K562 (cell line): ENCODE measurements around the gene NRARP. TPM values are rescaled to one million over a fixed set of nuclear protein-coding genes. Genes with fewer than 3 reads are reported as not detected.

Experiments used
- CHD1 ChIP-seq: fragments of 200-600 bp; sonication (generic); IDR thresholded peaks from one replicate; pipeline ENCODE4 v1.6.1; 2012; ENCODE audit warnings: mild to moderate bottlenecking, moderate library complexity, low read length, inconsistent platforms
- E2F5 ChIP-seq: sonication (generic); formaldehyde crosslinking; IDR thresholded peaks from 2 replicates; pipeline ENCODE4 v1.8.0; 2022; ENCODE audit warnings: mild to moderate bottlenecking, missing genetic modification reagents
- ELK3 ChIP-seq: fragments of 450-650 bp; formaldehyde crosslinking; IDR thresholded peaks from 2 replicates; pipeline ENCODE4 v1.4.0; 2020; ENCODE audit warnings: mild to moderate bottlenecking
- FOXP4 ChIP-seq: sonication (generic); formaldehyde crosslinking; IDR thresholded peaks from 2 replicates; pipeline ENCODE4 v1.8.0; 2022; ENCODE audit warnings: mild to moderate bottlenecking, missing genetic modification reagents, borderline replicate concordance
- GATAD2B ChIP-seq: fragments of 450-650 bp; IDR thresholded peaks from 2 replicates; pipeline ENCODE4 v1.6.1; 2017; ENCODE audit warnings: mild to moderate bottlenecking, borderline replicate concordance
- KAT7 ChIP-seq: sonication (generic); formaldehyde crosslinking; IDR thresholded peaks from 2 replicates; pipeline ENCODE4 v1.8.0; 2022; ENCODE audit warnings: missing genetic modification reagents, mild to moderate bottlenecking, borderline replicate concordance
- KDM5B ChIP-seq: fragments of 200-600 bp; sonication (generic); IDR thresholded peaks from 2 replicates; pipeline ENCODE4 v1.6.1; 2012; ENCODE audit warnings: low read depth, mild to moderate bottlenecking, moderate library complexity, low read length, control low read depth, inconsistent platforms; ENCODE audit not compliant: insufficient replicate concordance
- MTA3 ChIP-seq: fragments of 450-650 bp; formaldehyde crosslinking; IDR thresholded peaks from 2 replicates; pipeline ENCODE4 v1.6.1; 2017; ENCODE audit warnings: mild to moderate bottlenecking, borderline replicate concordance
- MYNN ChIP-seq, 2 experiments: sonication (generic); formaldehyde crosslinking in 1 of 2; IDR thresholded peaks; 2 replicates each; pipeline versions ENCODE4 v1.5.0 to v1.6.1; 2016 to 2020; ENCODE audit warnings: antibody characterized with exemption in 1 of 2, missing genetic modification reagents in 1 of 2
- SIN3A ChIP-seq, 2 experiments: fragments of 150-350 bp in 1 of 2; IDR thresholded peaks; 2 replicates each; pipeline ENCODE4 v1.6.1; 2011 to 2016; ENCODE audit warnings: borderline replicate concordance in 2 of 2, low read depth in 2 of 2, low read length in 2 of 2, mild to moderate bottlenecking in 2 of 2, moderate library complexity in 2 of 2; ENCODE audit not compliant: control insufficient read depth in 1 of 2
- SMC3 ChIP-seq: conservative IDR thresholded peaks from 2 replicates; pipeline ENCODE4 v1.6.1; 2011; ENCODE audit warnings: low read depth, low read length, improper control_type of control experiment; ENCODE audit not compliant: insufficient read depth
- STAG1 ChIP-seq: sonication (generic); formaldehyde crosslinking; IDR thresholded peaks from 2 replicates; pipeline ENCODE4 v1.5.0; 2020; ENCODE audit warnings: missing genetic modification reagents, borderline replicate concordance
- ZBTB7A ChIP-seq: IDR thresholded peaks from 2 replicates; pipeline ENCODE4 v1.6.1; 2011; ENCODE audit warnings: low read depth, mild to moderate bottlenecking, low read length, moderate library complexity, borderline replicate concordance; ENCODE audit not compliant: control insufficient read depth
- ZC3H4 ChIP-seq: sonication (generic); formaldehyde crosslinking; IDR thresholded peaks from 2 replicates; pipeline ENCODE4 v1.9.0; 2021; ENCODE audit warnings: missing genetic modification reagents, borderline replicate concordance
- ZNF282 ChIP-seq: sonication (generic); formaldehyde crosslinking; IDR thresholded peaks from 2 replicates; pipeline ENCODE4 v1.8.1; 2023; ENCODE audit warnings: missing genetic modification reagents
- ZNF431 ChIP-seq: sonication (generic); formaldehyde crosslinking; IDR thresholded peaks from 2 replicates; pipeline ENCODE4 v1.8.0; 2022; ENCODE audit warnings: mild to moderate bottlenecking, missing genetic modification reagents
- ZNF592 ChIP-seq: fragments of 450-650 bp; IDR thresholded peaks from 2 replicates; pipeline ENCODE4 v1.6.1; 2017; ENCODE audit warnings: antibody characterized with exemption, mild to moderate bottlenecking
- ZNF76 ChIP-seq: fragments of 250-450 bp; sonication (Bioruptor Pico); IDR thresholded peaks from 2 replicates; pipeline ENCODE4 v1.4.0; 2020; ENCODE audit warnings: mild to moderate bottlenecking, moderate library complexity, borderline replicate concordance
- polyA plus RNA-seq, 8 experiments: library from polyadenylated mRNA; depleted of rRNA in 4 of 8; stranded (reverse) in 5 of 8; unstranded in 3 of 8; fragments of >200 nt; fragmentation: Nextera tagmentation in 2 of 8; fragmentation: Illumina TruSeq in 1 of 8; extraction: Ambion mirVana in 2 of 8; extraction: Trizol in 1 of 8; gene quantifications; 2 replicates each; pipeline versions ENCODE4 v1.2.1 to v1.2.3, GENCODE V29; 2011 to 2014; ENCODE audit warnings: inconsistent platforms in 1 of 8, missing spikeins in 1 of 8
- total RNA-seq, 7 experiments: library from RNA; depleted of rRNA in 6 of 7; stranded (reverse); fragments of >200 nt in 6 of 7; fragmentation: Illumina TruSeq in 2 of 7; extraction: Trizol in 2 of 7; gene quantifications; 2 replicates each; pipeline versions ENCODE4 v1.2.1 to v1.2.3, GENCODE V29; 2011 to 2021; ENCODE audit warnings: low replicate concordance in 1 of 7

The NRARP gene
- total and polyA plus RNA-seq, 9 of the 15 experiments (the other 6 are each of a cell fraction or from before 2014, with no cell fraction given) = 2.0 to 24.5 (median 7.2) TPM; not detected in 2

- TF ChIP-seq ZNF592 = peak; percentile 85
- TF ChIP-seq SIN3A (IDR thresholded peaks at IDR 0.05; ENCODE audit: borderline replicate concordance in 2 of 2, control insufficient read depth in 1 of 2, low read depth in 2 of 2, low read length in 2 of 2) = 0 out of 4 replicates have a peak, but pooled peaks have one; percentile 41 to 51
- TF ChIP-seq GATAD2B = peak; percentile 64; the same call in 1 of the 2 replicates
- TF ChIP-seq STAG1 = peak; percentile 60
- no peak for TF ChIP-seq MYNN (IDR thresholded peaks at IDR 0.05)
- no peak for TF ChIP-seq MYNN (CRISPR knock-in tag; IDR thresholded peaks at IDR 0.05)
- peak; percentile 95 for TF ChIP-seq FOXP4 (CRISPR knock-in tag)
- TF ChIP-seq ZBTB7A = peak; percentile 96; the same call in 1 of the 2 replicates
- TF ChIP-seq ZNF431 (CRISPR knock-in tag) = peak; percentile 88
- TF ChIP-seq CHD1 = peak; percentile 56
- no peak for TF ChIP-seq ELK3 (CRISPR knock-in tag)
- peak; percentile 62; the same call in 1 of the 2 replicates for TF ChIP-seq KAT7
- peak; percentile 87 for TF ChIP-seq MTA3
- TF ChIP-seq SMC3 = peak; percentile 24; the same call in 1 of the 2 replicates
- TF ChIP-seq KDM5B = peak; percentile 58
- TF ChIP-seq ZC3H4 (CRISPR knock-in tag) = peak; percentile 81; the same call in 1 of the 2 replicates
- TF ChIP-seq E2F5 (CRISPR knock-in tag) = peak; percentile 95
- no peak for TF ChIP-seq ZNF282 (CRISPR knock-in tag)
- no peak for TF ChIP-seq ZNF76
These were observed 529 bp upstream of the NRARP start (continued) for GRCh38 chr9:137302449-137303150.
